HepG2 (cell line): ENCODE data around the gene CNGA1.
"Not testable (repeated sequence)": the region's sequence is repeated elsewhere in the genome, so short reads cannot be mapped to it uniquely, and the experiment has no call there.

ENCODE experiments used
- AHDC1 ChIP-seq: sonication (generic); formaldehyde crosslinking; IDR thresholded peaks from 2 replicates; pipeline ENCODE4 v1.5.1; 2020; ENCODE audit warnings: mild to moderate bottlenecking, missing genetic modification reagents, borderline replicate concordance
- ARNT ChIP-seq: fragments of 450-650 bp; IDR thresholded peaks from 2 replicates; pipeline ENCODE4 v1.6.1; 2017
- CERS6 ChIP-seq: sonication (generic); formaldehyde crosslinking; IDR thresholded peaks from 2 replicates; pipeline ENCODE4 v1.5.0; 2020; ENCODE audit warnings: missing genetic modification reagents
- CTCF ChIP-seq: sonication (generic); formaldehyde crosslinking; IDR thresholded peaks from 2 replicates; pipeline ENCODE4 v1.5.0; 2020; ENCODE audit warnings: mild to moderate bottlenecking, missing genetic modification reagents, moderate library complexity
- EP300 ChIP-seq, 3 experiments: sonication (generic) in 1 of 3; formaldehyde crosslinking in 1 of 3; IDR thresholded peaks; 2 replicates each; pipeline versions ENCODE4 v1.5.1 to v1.6.1; 2011 to 2020; ENCODE audit warnings: low read depth in 2 of 3, low read length in 2 of 3, borderline replicate concordance in 1 of 3, improper control_type of control experiment in 1 of 3, mild to moderate bottlenecking in 1 of 3, missing genetic modification reagents in 1 of 3, moderate library complexity in 1 of 3
- POLR2A ChIP-seq, 2 experiments: IDR thresholded peaks; 2 replicates each; pipeline ENCODE4 v1.6.1; 2011; ENCODE audit warnings: low read depth in 2 of 2, low read length in 2 of 2, mild to moderate bottlenecking in 1 of 2, moderate library complexity in 1 of 2; ENCODE audit not compliant: insufficient read depth in 1 of 2
- RAD21 ChIP-seq: fragments of 450-650 bp; formaldehyde crosslinking; IDR thresholded peaks from 2 replicates; pipeline ENCODE4 v1.5.0; 2020; ENCODE audit warnings: mild to moderate bottlenecking
- ZNF136 ChIP-seq: sonication (generic); formaldehyde crosslinking; IDR thresholded peaks from 2 replicates; pipeline ENCODE4 v1.8.1; 2022; ENCODE audit warnings: low read depth, mild to moderate bottlenecking, moderate library complexity, missing genetic modification reagents
- ZNF607 ChIP-seq: sonication (generic); formaldehyde crosslinking; IDR thresholded peaks from 2 replicates; pipeline ENCODE4 v1.5.1; 2020; ENCODE audit warnings: missing genetic modification reagents, mild to moderate bottlenecking, borderline replicate concordance
- TF ChIP-seq, protein P1 (sequence below): sonication (generic); formaldehyde crosslinking; IDR thresholded peaks from one replicate; pipeline ENCODE4 v1.5.1; 2020; ENCODE audit warnings: mild to moderate bottlenecking, missing genetic modification reagents; ENCODE audit errors: not compliant biosample characterization
- TF ChIP-seq, protein P2 (sequence below): IDR thresholded peaks from 2 replicates; pipeline ENCODE4 v1.6.1; 2012; ENCODE audit warnings: inconsistent platforms
- TF ChIP-seq, protein P3 (sequence below), 2 experiments: sonication (generic) in 1 of 2; formaldehyde crosslinking in 1 of 2; IDR thresholded peaks; 2 replicates each; pipeline versions ENCODE4 v1.5.1 to v1.6.1; 2011 to 2020; ENCODE audit warnings: borderline replicate concordance in 1 of 2, low read depth in 1 of 2, low read length in 1 of 2, mild to moderate bottlenecking in 1 of 2, missing genetic modification reagents in 1 of 2, moderate library complexity in 1 of 2

DNA sequence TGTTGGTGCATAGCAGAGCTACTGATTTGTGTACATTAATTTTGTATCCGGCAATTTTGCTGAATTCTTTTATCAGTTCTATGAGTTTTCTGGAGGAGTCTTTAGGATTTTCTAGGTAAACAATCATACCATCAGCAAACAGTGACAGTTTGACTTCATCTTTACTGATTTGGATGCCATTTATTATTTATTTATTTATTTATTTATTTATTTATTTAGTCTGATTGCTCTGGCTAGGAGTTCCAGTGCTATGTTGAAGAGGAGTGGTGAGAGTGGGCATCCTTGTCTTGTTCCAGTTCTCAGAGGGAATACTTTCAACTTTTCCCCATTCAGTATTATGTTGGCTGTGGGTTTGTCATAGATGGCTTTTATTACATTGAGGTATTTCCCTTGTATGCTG, 24.0 kb downstream of the CNGA1 start:
- TF ChIP-seq ARNT; CERS6 (CRISPR knock-in tag); POLR2A (IDR thresholded peaks at IDR 0.05; ENCODE audit: insufficient read depth in 1 of 2, low read depth in 2 of 2, low read length in 2 of 2); AHDC1 (CRISPR knock-in tag); RAD21 (CRISPR knock-in tag); CTCF; ZNF136 (CRISPR knock-in tag); EP300 (IDR thresholded peaks at IDR 0.05; ENCODE audit: low read depth in 2 of 2, low read length in 2 of 2); EP300 (CRISPR knock-in tag; IDR thresholded peaks at IDR 0.05; ENCODE audit: borderline replicate concordance); ZNF607: not testable (repeated sequence)
- TF ChIP-seq, protein P1, sequence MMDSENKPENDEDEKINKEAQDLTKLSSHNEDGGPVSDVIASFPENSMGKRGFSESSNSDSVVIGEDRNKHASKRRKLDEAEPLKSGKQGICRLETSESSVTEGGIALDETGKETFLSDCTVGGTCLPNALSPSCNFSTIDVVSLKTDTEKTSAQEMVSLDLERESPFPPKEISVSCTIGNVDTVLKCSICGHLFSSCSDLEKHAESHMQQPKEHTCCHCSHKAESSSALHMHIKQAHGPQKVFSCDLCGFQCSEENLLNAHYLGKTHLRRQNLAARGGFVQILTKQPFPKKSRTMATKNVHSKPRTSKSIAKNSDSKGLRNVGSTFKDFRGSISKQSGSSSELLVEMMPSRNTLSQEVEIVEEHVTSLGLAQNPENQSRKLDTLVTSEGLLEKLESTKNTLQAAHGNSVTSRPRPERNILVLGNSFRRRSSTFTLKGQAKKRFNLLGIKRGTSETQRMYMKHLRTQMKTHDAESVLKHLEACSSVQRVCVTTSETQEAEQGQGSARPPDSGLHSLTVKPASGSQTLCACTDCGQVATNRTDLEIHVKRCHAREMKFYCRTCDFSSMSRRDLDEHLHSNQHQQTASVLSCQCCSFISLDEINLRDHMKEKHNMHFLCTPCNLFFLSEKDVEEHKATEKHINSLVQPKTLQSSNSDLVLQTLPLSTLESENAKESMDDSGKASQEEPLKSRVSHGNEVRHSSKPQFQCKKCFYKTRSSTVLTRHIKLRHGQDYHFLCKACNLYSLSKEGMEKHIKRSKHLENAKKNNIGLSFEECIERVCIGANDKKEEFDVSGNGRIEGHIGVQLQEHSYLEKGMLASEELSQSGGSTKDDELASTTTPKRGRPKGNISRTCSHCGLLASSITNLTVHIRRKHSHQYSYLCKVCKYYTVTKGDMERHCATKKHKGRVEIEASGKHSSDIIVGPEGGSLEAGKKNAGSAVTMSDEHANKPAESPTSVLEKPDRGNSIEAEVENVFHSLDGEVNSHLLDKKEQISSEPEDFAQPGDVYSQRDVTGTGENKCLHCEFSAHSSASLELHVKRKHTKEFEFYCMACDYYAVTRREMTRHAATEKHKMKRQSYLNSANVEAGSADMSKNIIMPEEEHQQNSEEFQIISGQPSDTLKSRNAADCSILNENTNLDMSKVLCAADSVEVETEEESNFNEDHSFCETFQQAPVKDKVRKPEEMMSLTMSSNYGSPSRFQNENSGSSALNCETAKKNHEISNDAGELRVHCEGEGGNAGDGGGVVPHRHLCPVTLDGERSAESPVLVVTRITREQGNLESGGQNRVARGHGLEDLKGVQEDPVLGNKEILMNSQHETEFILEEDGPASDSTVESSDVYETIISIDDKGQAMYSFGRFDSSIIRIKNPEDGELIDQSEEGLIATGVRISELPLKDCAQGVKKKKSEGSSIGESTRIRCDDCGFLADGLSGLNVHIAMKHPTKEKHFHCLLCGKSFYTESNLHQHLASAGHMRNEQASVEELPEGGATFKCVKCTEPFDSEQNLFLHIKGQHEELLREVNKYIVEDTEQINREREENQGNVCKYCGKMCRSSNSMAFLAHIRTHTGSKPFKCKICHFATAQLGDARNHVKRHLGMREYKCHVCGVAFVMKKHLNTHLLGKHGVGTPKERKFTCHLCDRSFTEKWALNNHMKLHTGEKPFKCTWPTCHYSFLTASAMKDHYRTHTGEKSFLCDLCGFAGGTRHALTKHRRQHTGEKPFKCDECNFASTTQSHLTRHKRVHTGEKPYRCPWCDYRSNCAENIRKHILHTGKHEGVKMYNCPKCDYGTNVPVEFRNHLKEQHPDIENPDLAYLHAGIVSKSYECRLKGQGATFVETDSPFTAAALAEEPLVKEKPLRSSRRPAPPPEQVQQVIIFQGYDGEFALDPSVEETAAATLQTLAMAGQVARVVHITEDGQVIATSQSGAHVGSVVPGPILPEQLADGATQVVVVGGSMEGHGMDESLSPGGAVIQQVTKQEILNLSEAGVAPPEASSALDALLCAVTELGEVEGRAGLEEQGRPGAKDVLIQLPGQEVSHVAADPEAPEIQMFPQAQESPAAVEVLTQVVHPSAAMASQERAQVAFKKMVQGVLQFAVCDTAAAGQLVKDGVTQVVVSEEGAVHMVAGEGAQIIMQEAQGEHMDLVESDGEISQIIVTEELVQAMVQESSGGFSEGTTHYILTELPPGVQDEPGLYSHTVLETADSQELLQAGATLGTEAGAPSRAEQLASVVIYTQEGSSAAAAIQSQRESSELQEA (CRISPR knock-in tag) = not testable (repeated sequence)
- TF ChIP-seq, protein P2, sequence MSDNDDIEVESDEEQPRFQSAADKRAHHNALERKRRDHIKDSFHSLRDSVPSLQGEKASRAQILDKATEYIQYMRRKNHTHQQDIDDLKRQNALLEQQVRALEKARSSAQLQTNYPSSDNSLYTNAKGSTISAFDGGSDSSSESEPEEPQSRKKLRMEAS = not testable (repeated sequence)
- TF ChIP-seq, protein P3, sequence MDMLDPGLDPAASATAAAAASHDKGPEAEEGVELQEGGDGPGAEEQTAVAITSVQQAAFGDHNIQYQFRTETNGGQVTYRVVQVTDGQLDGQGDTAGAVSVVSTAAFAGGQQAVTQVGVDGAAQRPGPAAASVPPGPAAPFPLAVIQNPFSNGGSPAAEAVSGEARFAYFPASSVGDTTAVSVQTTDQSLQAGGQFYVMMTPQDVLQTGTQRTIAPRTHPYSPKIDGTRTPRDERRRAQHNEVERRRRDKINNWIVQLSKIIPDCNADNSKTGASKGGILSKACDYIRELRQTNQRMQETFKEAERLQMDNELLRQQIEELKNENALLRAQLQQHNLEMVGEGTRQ (IDR thresholded peaks at IDR 0.05; ENCODE audit: low read depth, low read length) = not testable (repeated sequence)
- TF ChIP-seq, protein P3 (CRISPR knock-in tag; IDR thresholded peaks at IDR 0.05; ENCODE audit: borderline replicate concordance) = not testable (repeated sequence)
